HepG2 (cell line): ENCODE data around the gene ADGRB2.

Experiments used
- CHD2 ChIP-seq: IDR thresholded peaks from 2 replicates; pipeline ENCODE4 v1.6.1; 2011; ENCODE audit warnings: low read depth, low read length, improper control_type of control experiment
- EP300 ChIP-seq, 3 experiments: sonication (generic) in 1 of 3; formaldehyde crosslinking in 1 of 3; IDR thresholded peaks; 2 replicates each; pipeline versions ENCODE4 v1.5.1 to v1.6.1; 2011 to 2020; ENCODE audit warnings: low read depth in 2 of 3, low read length in 2 of 3, borderline replicate concordance in 1 of 3, improper control_type of control experiment in 1 of 3, mild to moderate bottlenecking in 1 of 3, missing genetic modification reagents in 1 of 3, moderate library complexity in 1 of 3
- ETV6 ChIP-seq: sonication (generic); formaldehyde crosslinking; conservative IDR thresholded peaks from 2 replicates; pipeline ENCODE4 v1.4.0; 2020; ENCODE audit warnings: missing genetic modification reagents
- EZH2 ChIP-seq: conservative IDR thresholded peaks from 2 replicates; pipeline ENCODE4 v1.6.1; 2012; ENCODE audit warnings: mild to moderate bottlenecking, low read depth, low read length, moderate library complexity
- HNRNPUL1 ChIP-seq: fragments of 200-400 bp; formaldehyde crosslinking; IDR thresholded peaks from 2 replicates; pipeline ENCODE4 v1.6.1; 2017; ENCODE audit warnings: low read depth, mild to moderate bottlenecking, low read length, moderate library complexity
- HOXA3 ChIP-seq: sonication (generic); formaldehyde crosslinking; IDR thresholded peaks from 2 replicates; pipeline ENCODE4 v1.5.0; 2020; ENCODE audit warnings: missing genetic modification reagents
- MED8 ChIP-seq: sonication (generic); formaldehyde crosslinking; IDR thresholded peaks from 2 replicates; pipeline ENCODE4 v1.8.1; 2023; ENCODE audit warnings: mild to moderate bottlenecking, missing genetic modification reagents; ENCODE audit not compliant: insufficient replicate concordance
- POLR2A ChIP-seq, 2 experiments: IDR thresholded peaks; 2 replicates each; pipeline ENCODE4 v1.6.1; 2011; ENCODE audit warnings: low read depth in 2 of 2, low read length in 2 of 2, mild to moderate bottlenecking in 1 of 2, moderate library complexity in 1 of 2; ENCODE audit not compliant: insufficient read depth in 1 of 2
- SUZ12 ChIP-seq: fragments of 150-350 bp; IDR thresholded peaks from 2 replicates; pipeline ENCODE4 v1.6.1; 2014; ENCODE audit warnings: low read depth, low read length
- TBL1XR1 ChIP-seq: fragments of 150-350 bp; IDR thresholded peaks from 2 replicates; pipeline ENCODE4 v1.6.1; 2014; ENCODE audit warnings: borderline replicate concordance, low read length; ENCODE audit not compliant: partially characterized antibody
- ZNF343 ChIP-seq: sonication (generic); formaldehyde crosslinking; IDR thresholded peaks from 2 replicates; pipeline ENCODE4 v1.4.0; 2020; ENCODE audit warnings: mild to moderate bottlenecking, missing genetic modification reagents
- ZSCAN21 ChIP-seq: sonication (generic); formaldehyde crosslinking; IDR thresholded peaks from 2 replicates; pipeline ENCODE4 v1.8.0; 2022; ENCODE audit warnings: mild to moderate bottlenecking, missing genetic modification reagents, moderate library complexity, borderline replicate concordance
- TF ChIP-seq, protein P1 (sequence below): sonication (generic); formaldehyde crosslinking; IDR thresholded peaks from 2 replicates; pipeline ENCODE4 v1.8.1; 2023; ENCODE audit warnings: mild to moderate bottlenecking, missing genetic modification reagents, borderline replicate concordance
- TF ChIP-seq, protein P2 (sequence below): sonication (generic); formaldehyde crosslinking; conservative IDR thresholded peaks from 2 replicates; pipeline ENCODE4 v1.8.0; 2022; ENCODE audit warnings: low read depth, missing genetic modification reagents

DNA sequence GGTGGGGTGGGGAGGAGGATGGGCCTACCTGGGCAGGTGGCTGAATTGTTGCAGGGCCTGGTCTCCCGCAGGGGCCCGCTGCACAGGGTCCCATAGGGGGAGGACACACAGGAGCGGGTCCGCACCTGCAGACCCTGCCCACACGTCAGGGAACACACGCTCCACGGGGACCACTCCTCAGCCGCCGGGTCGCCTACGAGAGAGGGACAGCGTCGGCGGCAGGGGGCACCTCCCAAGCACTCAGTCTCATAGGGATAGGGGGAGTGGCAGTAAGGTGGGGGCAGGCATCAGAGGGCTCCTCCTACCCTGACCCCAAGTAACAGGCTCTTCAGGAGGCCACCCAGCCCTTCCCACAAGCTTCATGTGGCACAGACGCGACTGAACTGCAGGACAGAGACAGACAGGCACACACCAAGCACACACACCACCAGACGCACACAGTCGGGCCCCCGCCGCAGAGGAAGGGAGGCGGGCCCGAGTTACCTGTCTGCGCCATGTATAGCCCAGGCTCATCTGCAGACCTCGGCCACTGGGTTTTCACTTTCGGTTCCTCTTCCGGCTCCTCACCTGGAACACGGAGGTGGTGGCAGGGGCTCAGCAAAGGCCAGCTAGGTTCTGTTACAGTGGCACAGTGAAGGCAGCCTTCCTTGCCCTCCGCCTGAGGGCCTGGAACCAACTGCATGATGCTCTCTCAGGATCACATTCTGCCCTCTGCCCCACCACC is 19.8 kb downstream of the ADGRB2 start:
- TF ChIP-seq CHD2 (no peak), ETV6 (CRISPR knock-in tag) (no peak), POLR2A (IDR thresholded peaks at IDR 0.05; ENCODE audit: insufficient read depth in 1 of 2, low read depth in 2 of 2, low read length in 2 of 2) (no peak), HOXA3 (CRISPR knock-in tag) (no peak), MED8 (CRISPR knock-in tag) (no peak), ZNF343 (no peak), EZH2 (no peak), TBL1XR1 (no peak), ZSCAN21 (CRISPR knock-in tag) (no peak), SUZ12 (no peak), EP300 (IDR thresholded peaks at IDR 0.05; ENCODE audit: low read depth in 2 of 2, low read length in 2 of 2) (no peak), EP300 (CRISPR knock-in tag; IDR thresholded peaks at IDR 0.05; ENCODE audit: borderline replicate concordance) (no peak), HNRNPUL1 (no peak)
- TF ChIP-seq, protein P1, sequence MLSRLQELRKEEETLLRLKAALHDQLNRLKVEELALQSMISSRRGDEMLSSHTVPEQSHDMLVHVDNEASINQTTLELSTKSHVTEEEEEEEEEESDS: no peak
- TF ChIP-seq, protein P2, sequence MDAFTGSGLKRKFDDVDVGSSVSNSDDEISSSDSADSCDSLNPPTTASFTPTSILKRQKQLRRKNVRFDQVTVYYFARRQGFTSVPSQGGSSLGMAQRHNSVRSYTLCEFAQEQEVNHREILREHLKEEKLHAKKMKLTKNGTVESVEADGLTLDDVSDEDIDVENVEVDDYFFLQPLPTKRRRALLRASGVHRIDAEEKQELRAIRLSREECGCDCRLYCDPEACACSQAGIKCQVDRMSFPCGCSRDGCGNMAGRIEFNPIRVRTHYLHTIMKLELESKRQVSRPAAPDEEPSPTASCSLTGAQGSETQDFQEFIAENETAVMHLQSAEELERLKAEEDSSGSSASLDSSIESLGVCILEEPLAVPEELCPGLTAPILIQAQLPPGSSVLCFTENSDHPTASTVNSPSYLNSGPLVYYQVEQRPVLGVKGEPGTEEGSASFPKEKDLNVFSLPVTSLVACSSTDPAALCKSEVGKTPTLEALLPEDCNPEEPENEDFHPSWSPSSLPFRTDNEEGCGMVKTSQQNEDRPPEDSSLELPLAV (CRISPR knock-in tag): no peak
